Left ventricle myocardium inferior (tissue), 1 donor: Measurements from ENCODE around the gene GPER1. TPM values are rescaled to one million over a fixed set of nuclear protein-coding genes. Genes with fewer than 3 reads are reported as not detected.

Experiments used
- total RNA-seq: library from RNA; stranded (reverse); fragmentation: NEBNext Ultra II Directional; extraction: Animal tissue kit (Norgen Biotek cat#: 25700); gene quantifications from one replicate; pipeline ENCODE4 v1.2.1, GENCODE V29; 2021
- donor health status: DM: no; HTN: yes; CAD: no; lungs with severe emphysema.

Gene GPER1
- total RNA-seq, 1 donor from 2014 or later: 3.0 TPM

Other genes starting within 250 kb of the GPER1 start
- 22.9 TPM for gene GET4, start 211.6 kb upstream of the GPER1 start, total RNA-seq
- 8.4 TPM for gene ADAP1, start 133.4 kb upstream of the GPER1 start, total RNA-seq
- gene COX19, start 112.6 kb upstream of the GPER1 start, total RNA-seq: 8.5 TPM
- not detected for gene CYP2W1, start 104.9 kb upstream of the GPER1 start, total RNA-seq
- gene GPR146, start 43.6 kb upstream of the GPER1 start, total RNA-seq: 29.8 TPM
- gene ZFAND2A, start 72.1 kb downstream of the GPER1 start, total RNA-seq: 6.6 TPM
- not detected for gene UNCX, start 144.8 kb downstream of the GPER1 start, total RNA-seq